Glutamatergic neuron (in vitro differentiated cells): ENCODE results near the gene NUDT17. TPM values are rescaled to one million over a fixed set of nuclear protein-coding genes. Genes with fewer than 3 reads are reported as not detected.
"Not testable (repeated sequence)": the region's sequence is repeated elsewhere in the genome, so short reads cannot be mapped to it uniquely, and the experiment has no call there.

Experiments
- DNase-seq: peaks from one replicate; pipeline ENCODE4 v3.0.0; 2022
- H3K27ac Mint-ChIP-seq: one replicate; pipeline ENCODE4 v1.8.0; 2020; ENCODE audit warnings: mild to moderate bottlenecking, mixed read lengths, inconsistent platforms; ENCODE audit not compliant: unreplicated experiment
- H3K27me3 Mint-ChIP-seq: one replicate; pipeline ENCODE4 v1.8.0; 2020; ENCODE audit warnings: mild to moderate bottlenecking, moderate library complexity, mixed read lengths, inconsistent platforms; ENCODE audit not compliant: unreplicated experiment
- H3K36me3 Mint-ChIP-seq: one replicate; pipeline ENCODE4 v1.8.0; 2020; ENCODE audit warnings: mild to moderate bottlenecking, mixed read lengths, inconsistent platforms; ENCODE audit not compliant: unreplicated experiment
- H3K4me1 Mint-ChIP-seq: one replicate; pipeline ENCODE4 v1.8.0; 2020; ENCODE audit warnings: mild to moderate bottlenecking, low read depth, mixed read lengths, inconsistent platforms; ENCODE audit not compliant: unreplicated experiment
- H3K4me3 Mint-ChIP-seq: one replicate; pipeline ENCODE4 v1.8.0; 2020; ENCODE audit warnings: mild to moderate bottlenecking, mixed read lengths, inconsistent platforms; ENCODE audit not compliant: unreplicated experiment
- H3K9me3 Mint-ChIP-seq: one replicate; pipeline ENCODE4 v1.8.0; 2020; ENCODE audit warnings: mild to moderate bottlenecking, moderate library complexity, mixed read lengths, inconsistent platforms; ENCODE audit not compliant: unreplicated experiment
- total RNA-seq: library from RNA; stranded (reverse); fragmentation: NEBNext Ultra II Directional; extraction: Animal tissue kit (Norgen Biotek cat#: 25700); gene quantifications from one replicate; pipeline ENCODE4 v1.2.1, GENCODE V29; 2021; ENCODE audit not compliant: unreplicated experiment
- TF ChIP-seq, protein P1 (sequence below): fragments of 200-600 bp; sonication (generic); IDR thresholded peaks from one replicate; pipeline ENCODE4 v1.5.0; 2021; ENCODE audit not compliant: partially characterized antibody, unreplicated experiment

NUDT17 gene
- total RNA-seq, 1 donor from 2014 or later: 2.4 TPM

DNA sequence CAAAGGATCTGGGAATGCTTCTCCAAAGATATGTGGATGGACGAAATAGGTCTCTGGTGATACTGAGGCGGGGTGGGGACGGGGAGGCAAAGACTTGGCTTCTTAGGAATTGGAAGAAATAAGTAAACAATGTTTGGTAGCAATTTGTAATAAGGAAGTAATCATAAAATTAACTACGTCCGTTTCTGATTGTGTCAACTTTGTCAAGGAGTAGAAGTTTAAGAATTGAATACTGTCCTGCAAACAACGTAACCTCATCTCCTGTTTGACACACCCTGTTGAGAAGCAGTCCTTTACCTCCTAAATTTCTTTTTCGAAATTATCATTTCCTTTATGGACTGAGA, 21.0 kb upstream of the NUDT17 start:
- peaks cover 5% of the 10 kb centered on the region for H3K36me3 Mint-ChIP-seq

DNA sequence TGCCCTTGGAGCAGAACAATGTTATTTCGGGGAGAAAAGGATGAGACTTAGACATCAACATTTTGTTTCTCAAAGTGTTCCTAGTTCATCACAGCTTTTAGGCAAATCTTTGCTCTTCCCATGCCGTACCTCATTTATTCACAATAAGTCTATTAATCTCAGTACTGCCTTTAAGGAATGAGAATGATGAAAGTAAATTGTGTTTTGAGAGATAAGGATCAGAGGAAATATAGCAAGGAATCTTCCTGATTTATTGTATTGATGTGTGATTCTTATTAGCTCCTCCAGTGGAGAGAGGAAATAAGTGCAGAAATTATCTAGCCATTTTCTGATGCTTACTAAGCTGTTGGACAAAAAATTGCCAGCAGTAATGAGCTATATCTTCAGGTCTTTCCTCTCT, 19.4 kb upstream of the NUDT17 start:
- Mint-ChIP-seq H3K4me1 (no peaks in the 10 kb centered on the region), H3K9me3 (peaks cover 4% of the 10 kb centered on the region), H3K27me3 (peaks cover 2% of the 10 kb centered on the region), H3K4me3 (peak overlapping the region; percentile 70), H3K27ac (no peak overlapping the region), H3K36me3 (peaks cover 6% of the 10 kb centered on the region)
- DNase-seq: no peak
- TF ChIP-seq, protein P1, sequence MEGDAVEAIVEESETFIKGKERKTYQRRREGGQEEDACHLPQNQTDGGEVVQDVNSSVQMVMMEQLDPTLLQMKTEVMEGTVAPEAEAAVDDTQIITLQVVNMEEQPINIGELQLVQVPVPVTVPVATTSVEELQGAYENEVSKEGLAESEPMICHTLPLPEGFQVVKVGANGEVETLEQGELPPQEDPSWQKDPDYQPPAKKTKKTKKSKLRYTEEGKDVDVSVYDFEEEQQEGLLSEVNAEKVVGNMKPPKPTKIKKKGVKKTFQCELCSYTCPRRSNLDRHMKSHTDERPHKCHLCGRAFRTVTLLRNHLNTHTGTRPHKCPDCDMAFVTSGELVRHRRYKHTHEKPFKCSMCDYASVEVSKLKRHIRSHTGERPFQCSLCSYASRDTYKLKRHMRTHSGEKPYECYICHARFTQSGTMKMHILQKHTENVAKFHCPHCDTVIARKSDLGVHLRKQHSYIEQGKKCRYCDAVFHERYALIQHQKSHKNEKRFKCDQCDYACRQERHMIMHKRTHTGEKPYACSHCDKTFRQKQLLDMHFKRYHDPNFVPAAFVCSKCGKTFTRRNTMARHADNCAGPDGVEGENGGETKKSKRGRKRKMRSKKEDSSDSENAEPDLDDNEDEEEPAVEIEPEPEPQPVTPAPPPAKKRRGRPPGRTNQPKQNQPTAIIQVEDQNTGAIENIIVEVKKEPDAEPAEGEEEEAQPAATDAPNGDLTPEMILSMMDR: no peak

More for the DNA sequence above, 21.0 kb upstream of the NUDT17 start:
- H3K27ac Mint-ChIP-seq: peak overlapping the region; percentile 96
- peaks cover 2% of the 10 kb centered on the region for H3K27me3 Mint-ChIP-seq
- peak overlapping the region; percentile 99 for H3K4me3 Mint-ChIP-seq
- no peaks in the 10 kb centered on the region for H3K4me1 Mint-ChIP-seq
- TF ChIP-seq, protein P1: no peak
- no peak for DNase-seq
- peaks cover 4% of the 10 kb centered on the region for H3K9me3 Mint-ChIP-seq

DNA sequence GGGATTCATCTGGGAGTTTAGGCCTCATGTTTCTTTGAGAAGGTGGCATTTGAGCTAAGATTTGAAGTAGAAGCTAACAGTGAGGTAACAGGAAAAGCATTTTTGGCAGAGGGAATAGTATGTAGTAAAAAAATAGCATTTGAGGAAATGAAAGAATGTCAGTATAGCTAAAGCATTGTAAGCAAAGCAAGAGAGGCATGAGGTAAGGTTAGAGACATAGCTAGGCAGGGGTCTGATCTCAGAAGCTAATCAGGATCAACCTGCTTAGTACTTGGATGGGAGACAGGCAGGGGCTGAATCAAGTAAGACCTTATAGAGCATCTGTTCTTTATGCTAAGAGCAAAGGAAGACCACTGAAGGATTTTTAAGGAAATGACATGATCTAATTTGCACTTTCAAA, 17.5 kb upstream of the NUDT17 start:
- Mint-ChIP-seq H3K27me3 (peaks cover 2% of the 10 kb centered on the region), H3K4me1 (no peaks in the 10 kb centered on the region), H3K9me3 (peaks cover 4% of the 10 kb centered on the region), H3K36me3 (peaks cover 6% of the 10 kb centered on the region), H3K27ac (no peak overlapping the region), H3K4me3 (no peak overlapping the region)
- TF ChIP-seq, protein P1: no peak
- DNase-seq: no peak

DNA sequence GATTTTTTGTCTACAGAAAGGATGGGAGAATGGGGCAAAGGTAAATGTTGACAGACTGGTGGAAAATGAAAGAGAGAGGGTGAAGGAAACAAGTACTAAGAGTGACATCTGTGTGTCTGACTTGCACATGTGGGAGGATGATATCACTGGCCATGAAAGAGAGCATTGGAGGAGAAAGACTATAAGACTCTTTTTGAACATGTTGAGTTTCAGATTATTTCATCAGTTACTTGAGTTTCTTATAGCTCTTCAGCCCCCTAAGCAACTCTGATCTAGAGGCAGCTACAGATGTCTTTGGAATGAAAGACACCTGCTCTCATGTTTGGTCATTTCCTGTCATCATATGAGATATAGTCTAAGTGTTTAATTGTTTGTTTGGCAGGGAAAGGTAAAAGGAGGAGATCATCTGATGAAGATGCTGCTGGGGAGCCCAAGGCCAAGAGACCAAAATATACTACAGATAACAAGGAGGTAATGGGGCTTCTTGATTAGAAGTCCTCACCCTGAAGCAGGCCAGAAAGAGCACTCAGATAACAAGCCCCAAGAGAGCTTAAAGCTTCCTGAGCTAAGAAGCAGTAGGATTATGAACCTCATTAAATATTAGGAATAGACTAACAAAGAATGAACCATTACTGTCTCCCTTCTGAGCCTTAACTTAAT, 16.9 kb upstream of the NUDT17 start:
- Mint-ChIP-seq H3K27me3 (peaks cover 2% of the 10 kb centered on the region), H3K36me3 (peaks cover 6% of the 10 kb centered on the region), H3K4me3 (no peak overlapping the region), H3K27ac (no peak overlapping the region), H3K4me1 (no peaks in the 10 kb centered on the region), H3K9me3 (peaks cover 4% of the 10 kb centered on the region)
- TF ChIP-seq, protein P1: no peak
- DNase-seq: no peak

DNA sequence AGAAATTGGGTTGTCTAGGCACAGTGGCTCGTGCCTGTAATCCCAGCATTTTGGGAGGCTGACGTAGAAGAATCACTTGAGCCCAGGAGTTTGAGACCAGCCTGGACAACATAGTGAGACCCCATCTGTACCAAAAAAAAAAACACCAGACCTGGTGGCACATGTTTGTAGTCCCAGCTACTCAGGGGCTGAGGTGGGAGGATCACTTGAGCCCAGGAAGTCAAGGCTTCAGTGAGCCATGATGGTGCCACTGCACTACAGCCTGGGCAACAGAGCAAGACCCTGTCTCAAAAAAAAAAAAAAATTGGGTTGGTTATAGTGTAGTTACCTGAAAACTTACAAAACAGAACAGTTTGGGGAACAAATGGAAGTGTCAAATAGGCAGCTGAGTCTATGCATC, 14.6 kb upstream of the NUDT17 start:
- H3K36me3 Mint-ChIP-seq: not testable (repeated sequence)

More for the DNA sequence above, 14.6 kb upstream of the NUDT17 start:
- H3K27ac Mint-ChIP-seq, H3K9me3 Mint-ChIP-seq, H3K4me1 Mint-ChIP-seq, DNase-seq, H3K4me3 Mint-ChIP-seq, H3K27me3 Mint-ChIP-seq: not testable (repeated sequence)
